SK-N-SH treated with all-trans-retinoic acid at 6 μM for 48 hours (cell line): ENCODE results near the gene GPR3.

Experiments used
- ATAC-seq: fragments of 200-7000 bp; cut with Tn5 transposase; 3 replicates; pipeline ENCODE4 v1.9.1; 2020; ENCODE audit warnings: mild to moderate bottlenecking, moderate library complexity
- ARNTL ChIP-seq: fragments of 450-650 bp; formaldehyde crosslinking; IDR thresholded peaks from 2 replicates; pipeline ENCODE4 v1.5.0; 2020; ENCODE audit warnings: low read depth, mild to moderate bottlenecking, moderate library complexity, borderline replicate concordance
- BACH2 ChIP-seq: fragments of 250-450 bp; sonication (Bioruptor Pico); IDR thresholded peaks from 2 replicates; pipeline ENCODE4 v1.9.0; 2021; ENCODE audit warnings: mild to moderate bottlenecking, borderline replicate concordance
- CSRNP3 ChIP-seq: fragments of 250-450 bp; sonication (Bioruptor Pico); IDR thresholded peaks from 2 replicates; pipeline ENCODE4 v1.5.1; 2021; ENCODE audit warnings: mild to moderate bottlenecking, moderate library complexity
- ESRRG ChIP-seq: fragments of 250-450 bp; sonication (Bioruptor Pico); IDR thresholded peaks from 2 replicates; pipeline ENCODE4 v1.6.1; 2021; ENCODE audit warnings: mild to moderate bottlenecking
- ISL1 ChIP-seq: fragments of 250-450 bp; sonication (Bioruptor Pico); IDR thresholded peaks from 2 replicates; pipeline ENCODE4 v2.1.2; 2022; ENCODE audit warnings: mild to moderate bottlenecking, moderate library complexity
- OSR1 ChIP-seq: fragments of 250-450 bp; sonication (Bioruptor Pico); IDR thresholded peaks from 2 replicates; pipeline ENCODE4 v1.8.0; 2022; ENCODE audit warnings: moderate library complexity, mild to moderate bottlenecking, inconsistent platforms
- PATZ1 ChIP-seq: fragments of 250-450 bp; sonication (Bioruptor Pico); IDR thresholded peaks from 2 replicates; pipeline ENCODE4 v1.8.0; 2020; ENCODE audit warnings: mild to moderate bottlenecking, moderate library complexity, borderline replicate concordance
- POU6F1 ChIP-seq: fragments of 250-450 bp; sonication (Bioruptor Pico); IDR thresholded peaks from 2 replicates; pipeline ENCODE4 v1.8.0; 2021; ENCODE audit warnings: low read depth, mild to moderate bottlenecking, moderate library complexity, borderline replicate concordance
- PPARA ChIP-seq: fragments of 250-450 bp; sonication (Bioruptor Pico); IDR thresholded peaks from 2 replicates; pipeline ENCODE4 v1.5.0; 2020; ENCODE audit warnings: mild to moderate bottlenecking, borderline replicate concordance
- RARB ChIP-seq: fragments of 250-450 bp; sonication (Bioruptor Pico); IDR thresholded peaks from 2 replicates; pipeline ENCODE4 v1.8.0; 2021; ENCODE audit warnings: mild to moderate bottlenecking, moderate library complexity
- SNAI2 ChIP-seq: fragments of 250-450 bp; sonication (Bioruptor Pico); IDR thresholded peaks from 2 replicates; pipeline ENCODE4 v1.5.0; 2020; ENCODE audit warnings: mild to moderate bottlenecking, moderate library complexity
- TCF4 ChIP-seq: fragments of 250-450 bp; sonication (Bioruptor Pico); IDR thresholded peaks from 2 replicates; pipeline ENCODE4 v1.8.0; 2021; ENCODE audit warnings: mild to moderate bottlenecking, moderate library complexity, borderline replicate concordance
- TOX ChIP-seq: fragments of 250-450 bp; sonication (Bioruptor Pico); IDR thresholded peaks from 2 replicates; pipeline ENCODE4 v1.8.0; 2021; ENCODE audit warnings: mild to moderate bottlenecking, moderate library complexity, borderline replicate concordance
- TSHZ2 ChIP-seq: fragments of 250-450 bp; sonication (Bioruptor Pico); IDR thresholded peaks from 2 replicates; pipeline ENCODE4 v1.5.0; 2020; ENCODE audit warnings: mild to moderate bottlenecking, moderate library complexity
- ZC3H10 ChIP-seq: fragments of 250-450 bp; sonication (Bioruptor Pico); IDR thresholded peaks from 2 replicates; pipeline ENCODE4 v1.5.1; 2021; ENCODE audit warnings: mild to moderate bottlenecking, moderate library complexity
- ZFP3 ChIP-seq: fragments of 250-450 bp; sonication (Bioruptor Pico); IDR thresholded peaks from 2 replicates; pipeline ENCODE4 v1.5.0; 2020; ENCODE audit warnings: mild to moderate bottlenecking, moderate library complexity
- ZNF565 ChIP-seq: fragments of 450-650 bp; formaldehyde crosslinking; conservative IDR thresholded peaks from 2 replicates; pipeline ENCODE4 v1.5.0; 2020; ENCODE audit warnings: low read depth, mild to moderate bottlenecking, moderate library complexity
- ZNF70 ChIP-seq: fragments of 450-650 bp; formaldehyde crosslinking; IDR thresholded peaks from 2 replicates; pipeline ENCODE4 v1.5.0; 2020; ENCODE audit warnings: mild to moderate bottlenecking, moderate library complexity
- ZNF8 ChIP-seq: fragments of 450-650 bp; formaldehyde crosslinking; IDR thresholded peaks from 2 replicates; pipeline ENCODE4 v1.5.0; 2020; ENCODE audit warnings: mild to moderate bottlenecking, moderate library complexity

GPR3 gene

GRCh38 chr1:27395441-27396195, 3.2 kb downstream of the GPR3 start:
- peak; percentile 54 for ATAC-seq
- TF ChIP-seq ZNF70 (CRISPR knock-in tag), result no peak
- no peak for TF ChIP-seq CSRNP3 (CRISPR knock-in tag)
- no peak for TF ChIP-seq ZC3H10 (CRISPR knock-in tag)
- no peak for TF ChIP-seq PPARA (CRISPR knock-in tag)
- TF ChIP-seq POU6F1 (CRISPR knock-in tag), result no peak
- no peak for TF ChIP-seq BACH2 (CRISPR knock-in tag)
- TF ChIP-seq, all 23 proteins: peak for 0

GRCh38 chr1:27397110-27397509, 4.7 kb downstream of the GPR3 start:
- TF ChIP-seq ZNF565 (CRISPR knock-in tag) (no peak), RARB (CRISPR knock-in tag) (no peak), BACH2 (CRISPR knock-in tag) (no peak)
- no peak for ATAC-seq

- TF ChIP-seq RARB (CRISPR knock-in tag), result no peak
- no peak for TF ChIP-seq PPARA (CRISPR knock-in tag)
- no peak for TF ChIP-seq TOX (CRISPR knock-in tag)
- no peak for TF ChIP-seq ISL1 (CRISPR knock-in tag)
- TF ChIP-seq ZFP3 (CRISPR knock-in tag), result no peak
- no peak for TF ChIP-seq ZNF70 (CRISPR knock-in tag)
- TF ChIP-seq ZNF8, result no peak
- TF ChIP-seq PATZ1 (CRISPR knock-in tag), result no peak
- no peak for TF ChIP-seq BACH2 (CRISPR knock-in tag)
- TF ChIP-seq ESRRG (CRISPR knock-in tag), result no peak
- no peak for TF ChIP-seq TCF4
- TF ChIP-seq SNAI2 (CRISPR knock-in tag), result no peak
- TF ChIP-seq ZNF565 (CRISPR knock-in tag), result no peak
- no peak for TF ChIP-seq OSR1 (CRISPR knock-in tag)
- TF ChIP-seq ZC3H10 (CRISPR knock-in tag), result no peak
- TF ChIP-seq TSHZ2 (CRISPR knock-in tag), result no peak
- no peak for TF ChIP-seq POU6F1 (CRISPR knock-in tag)
- TF ChIP-seq ARNTL (CRISPR knock-in tag), result no peak
- ATAC-seq, result no peak
These were observed 5.3 kb downstream of the GPR3 start for GRCh38 chr1:27397749-27398148.
